Rectal smooth muscle tissue (tissue), 1 donor: ENCODE results near the gene ITSN1.

Experiments
- H3K27ac ChIP-seq: one replicate; pipeline ENCODE4 v1.7.0; 2013; ENCODE audit warnings: low read depth, low read length, inconsistent platforms
- H3K27me3 ChIP-seq: one replicate; pipeline ENCODE4 v1.7.0; 2013; ENCODE audit warnings: low read length; ENCODE audit not compliant: control insufficient read depth, insufficient read depth
- H3K36me3 ChIP-seq: one replicate; pipeline ENCODE4 v1.7.0; 2013; ENCODE audit warnings: low read length; ENCODE audit not compliant: control insufficient read depth, insufficient read depth
- H3K4me1 ChIP-seq: one replicate; pipeline ENCODE4 v1.7.0; 2013; ENCODE audit warnings: low read length; ENCODE audit not compliant: control insufficient read depth, insufficient read depth
- H3K4me3 ChIP-seq: one replicate; pipeline ENCODE4 v1.7.0; 2013; ENCODE audit warnings: low read length
- H3K9ac ChIP-seq: one replicate; pipeline ENCODE4 v1.7.0; 2013; ENCODE audit warnings: low read length

Gene ITSN1

DNA sequence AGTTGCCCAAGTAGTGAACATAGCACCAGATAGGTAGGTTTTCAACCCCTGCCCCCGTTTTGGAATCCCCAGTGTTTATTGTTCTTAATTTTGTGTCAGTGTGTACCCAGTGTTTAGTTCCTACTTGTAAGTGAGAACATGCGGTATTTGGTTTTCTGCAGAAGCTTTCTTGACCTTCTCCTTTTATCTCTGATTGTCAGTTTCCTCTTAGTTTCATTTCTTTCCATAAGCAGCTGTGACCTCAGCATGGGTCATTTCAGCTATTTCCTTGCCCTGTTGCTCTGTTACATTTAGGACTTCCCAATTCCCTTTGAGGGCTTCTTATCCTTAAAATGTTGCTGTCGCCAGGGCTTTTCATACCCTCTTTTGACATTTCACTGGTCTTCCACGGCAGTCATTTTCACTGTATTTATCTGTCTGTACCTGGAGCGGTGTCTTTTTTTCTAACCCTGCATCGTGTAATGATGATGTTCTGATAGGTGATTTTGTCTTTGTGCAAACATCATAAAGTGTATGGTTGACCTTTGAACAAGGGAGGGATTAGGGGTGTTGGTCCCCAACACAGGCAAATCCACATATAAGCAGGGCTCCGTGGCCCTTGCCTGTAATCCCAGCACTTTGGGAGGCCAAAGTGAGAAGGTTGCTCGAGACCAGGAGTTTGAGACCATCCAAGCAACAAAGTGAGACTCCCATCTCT, 15.0 kb downstream of the ITSN1 start:
- Histone ChIP-seq H3K27me3 (no peaks in the 10 kb centered on the region), H3K36me3 (no peaks in the 10 kb centered on the region), H3K27ac (no peak overlapping the region), H3K4me3 (peak overlapping the region; percentile 35), H3K9ac (no peak overlapping the region), H3K4me1 (no peaks in the 10 kb centered on the region)

DNA sequence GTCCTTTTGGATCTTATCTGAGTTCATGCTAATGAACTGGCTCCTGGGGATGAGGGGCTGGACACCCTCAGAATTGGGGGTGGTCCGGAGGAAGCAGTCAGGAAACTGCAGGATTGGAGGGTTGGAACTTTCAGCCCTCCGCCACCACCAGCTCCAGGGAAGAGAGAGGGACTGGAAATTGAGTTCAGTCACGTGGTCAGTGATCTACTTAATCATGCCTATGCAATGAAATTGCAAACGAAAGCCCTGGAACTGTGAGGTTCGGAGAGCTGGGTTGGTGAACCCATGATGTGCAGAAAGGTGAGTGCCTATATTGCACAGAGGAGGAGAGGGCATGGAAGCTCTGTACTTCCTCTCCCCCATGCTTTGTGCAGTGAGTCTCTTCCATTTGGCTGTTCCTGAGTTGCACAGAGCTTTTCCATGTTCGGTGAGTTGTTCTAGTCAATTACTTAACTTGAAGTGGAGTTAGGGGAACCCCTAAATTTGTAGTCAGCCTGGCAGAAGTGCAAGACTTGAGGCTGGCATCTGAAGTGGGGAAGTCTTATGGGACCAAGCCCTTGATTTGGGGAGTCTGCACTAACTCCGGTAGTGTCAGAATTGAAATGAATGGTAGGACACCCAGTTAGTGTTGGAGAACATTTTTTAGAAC, 16.7 kb downstream of the ITSN1 start:
- Histone ChIP-seq H3K36me3 (no peaks in the 10 kb centered on the region), H3K4me3 (no peak overlapping the region), H3K27me3 (no peaks in the 10 kb centered on the region), H3K9ac (no peak overlapping the region), H3K4me1 (no peaks in the 10 kb centered on the region), H3K27ac (no peak overlapping the region)

DNA sequence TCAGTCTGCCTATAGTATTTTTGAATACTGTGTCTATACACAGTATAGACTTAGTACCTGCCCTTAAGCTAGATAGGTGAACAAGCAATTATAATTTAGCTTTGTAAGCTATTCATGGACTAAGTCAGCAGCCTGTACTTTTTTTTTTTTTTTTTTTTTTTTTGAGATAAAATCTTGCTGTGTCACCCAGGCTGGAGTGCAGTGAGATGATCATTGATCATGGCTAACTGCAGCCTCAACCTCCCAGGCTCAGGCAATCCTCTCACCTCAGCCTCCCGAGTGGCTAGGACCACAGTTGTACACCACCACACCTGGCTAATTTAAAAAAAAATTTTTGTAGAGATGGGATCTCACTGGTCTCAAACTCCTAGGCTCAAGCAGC, 17.3 kb downstream of the ITSN1 start:
- no peaks in the 10 kb centered on the region for H3K4me1 ChIP-seq
- no peak overlapping the region for H3K9ac ChIP-seq
- H3K4me3 ChIP-seq = no peak overlapping the region
- H3K36me3 ChIP-seq = no peaks in the 10 kb centered on the region
- no peak overlapping the region for H3K27ac ChIP-seq
- no peaks in the 10 kb centered on the region for H3K27me3 ChIP-seq

DNA sequence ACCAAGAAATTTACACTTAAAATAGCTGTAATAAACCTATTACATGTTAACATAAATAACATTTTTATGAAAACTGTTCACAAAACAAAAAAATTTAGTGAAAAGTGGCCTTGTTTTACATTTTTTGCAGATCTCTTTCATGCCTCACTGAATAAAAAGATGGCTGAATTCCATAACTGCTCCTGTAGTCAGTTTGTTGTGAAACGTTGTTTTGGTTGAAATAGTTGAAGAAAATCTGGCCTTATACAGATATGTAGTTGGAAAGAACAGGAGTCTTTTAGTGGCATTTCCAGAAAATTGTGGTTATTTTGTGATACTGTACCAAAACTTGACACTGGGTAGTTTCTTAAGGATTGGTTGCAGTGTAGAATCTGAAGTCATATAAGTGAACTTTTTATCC, 18.1 kb downstream of the ITSN1 start:
- Histone ChIP-seq H3K4me3 (no peak overlapping the region), H3K27me3 (no peaks in the 10 kb centered on the region), H3K4me1 (no peaks in the 10 kb centered on the region), H3K36me3 (no peaks in the 10 kb centered on the region), H3K9ac (no peak overlapping the region), H3K27ac (no peak overlapping the region)

DNA sequence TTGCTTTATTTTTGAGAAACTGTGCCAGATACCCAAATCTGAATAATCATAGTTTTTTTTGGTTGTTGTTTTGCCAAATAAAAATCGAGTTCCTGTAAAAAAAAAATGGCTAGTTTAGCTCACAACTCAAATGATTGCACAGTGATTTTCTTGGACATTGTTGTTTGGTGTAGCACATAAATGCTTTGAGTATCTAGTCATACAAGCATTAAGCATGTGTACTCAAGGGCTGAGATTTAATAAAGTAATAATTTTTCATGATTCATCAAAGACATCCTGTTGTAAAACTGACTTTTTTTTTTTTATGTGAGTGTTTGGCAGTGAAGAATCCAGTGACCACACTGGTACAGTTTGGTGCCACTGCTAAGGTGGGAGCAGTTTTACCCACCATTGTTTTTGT, 18.8 kb downstream of the ITSN1 start:
- H3K36me3 ChIP-seq = no peaks in the 10 kb centered on the region
- no peak overlapping the region for H3K9ac ChIP-seq
- H3K4me1 ChIP-seq = no peaks in the 10 kb centered on the region
- no peak overlapping the region for H3K4me3 ChIP-seq
- no peak overlapping the region for H3K27ac ChIP-seq
- no peaks in the 10 kb centered on the region for H3K27me3 ChIP-seq

DNA sequence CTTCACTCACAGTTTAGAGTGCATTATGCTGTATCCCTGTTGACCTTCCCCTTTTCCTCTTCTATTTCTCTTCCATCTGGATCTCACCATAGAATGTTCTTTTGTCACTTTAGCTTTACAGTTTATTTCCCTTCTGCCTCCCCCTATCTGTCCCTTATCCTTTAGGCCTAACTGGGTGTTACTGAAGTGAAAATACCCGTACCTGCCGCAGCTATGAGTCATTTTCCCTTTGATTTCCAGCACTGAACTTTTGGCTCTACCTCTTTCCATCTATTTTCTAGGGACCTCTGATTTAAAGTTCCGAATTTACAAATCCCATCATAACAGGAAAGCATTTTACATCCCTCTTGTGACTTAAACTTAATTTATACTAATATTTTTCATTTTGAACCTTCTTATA, 19.7 kb downstream of the ITSN1 start:
- no peaks in the 10 kb centered on the region for H3K4me1 ChIP-seq
- H3K4me3 ChIP-seq = no peak overlapping the region
- no peak overlapping the region for H3K9ac ChIP-seq
- no peak overlapping the region for H3K27ac ChIP-seq
- no peaks in the 10 kb centered on the region for H3K27me3 ChIP-seq
- no peaks in the 10 kb centered on the region for H3K36me3 ChIP-seq

DNA sequence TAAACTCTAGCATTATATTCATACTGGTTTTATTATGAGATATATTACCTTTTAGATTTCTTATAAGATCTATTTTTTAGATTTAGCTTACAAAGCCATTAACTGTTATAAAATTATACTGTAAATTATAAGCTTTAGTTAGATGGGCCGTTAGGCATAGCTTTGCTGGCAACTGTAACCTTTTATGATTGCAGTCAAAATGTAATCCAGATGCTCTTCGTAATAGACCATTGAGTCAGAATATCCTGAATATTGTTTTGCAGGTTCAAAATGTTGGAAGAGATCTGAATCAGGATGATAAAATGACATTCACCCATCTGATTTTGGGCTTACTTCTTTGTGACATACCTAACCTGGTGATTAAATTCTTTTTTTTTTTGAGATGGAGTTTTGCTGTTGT, 20.9 kb downstream of the ITSN1 start:
- H3K4me1 ChIP-seq = no peaks in the 10 kb centered on the region
- no peaks in the 10 kb centered on the region for H3K27me3 ChIP-seq
- H3K9ac ChIP-seq = no peak overlapping the region
- H3K27ac ChIP-seq = no peak overlapping the region
- H3K36me3 ChIP-seq = no peaks in the 10 kb centered on the region
- H3K4me3 ChIP-seq = no peak overlapping the region

DNA sequence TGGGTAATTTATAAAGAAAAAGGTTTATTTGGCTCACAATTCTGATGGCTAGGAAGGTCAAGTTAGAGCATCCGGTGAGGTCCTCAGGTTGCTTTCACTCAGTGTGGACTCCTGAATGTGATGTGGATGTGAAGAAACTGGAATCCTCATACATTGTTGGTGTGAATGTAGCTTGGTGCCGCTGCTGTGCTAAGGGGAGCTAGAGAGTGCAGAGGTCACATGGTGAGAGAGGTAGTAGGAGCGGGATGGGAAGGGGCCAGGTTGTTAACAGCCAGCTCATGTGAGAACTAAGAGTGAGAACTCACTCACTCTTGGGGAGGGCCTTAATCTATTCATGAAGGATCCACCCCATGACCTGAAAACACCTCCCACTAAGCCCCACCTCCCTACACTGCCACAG, 21.8 kb downstream of the ITSN1 start:
- H3K4me3 ChIP-seq = no peak overlapping the region
- H3K4me1 ChIP-seq = no peaks in the 10 kb centered on the region
- no peak overlapping the region for H3K27ac ChIP-seq
- H3K27me3 ChIP-seq = no peaks in the 10 kb centered on the region
- H3K36me3 ChIP-seq = no peaks in the 10 kb centered on the region
- no peak overlapping the region for H3K9ac ChIP-seq

DNA sequence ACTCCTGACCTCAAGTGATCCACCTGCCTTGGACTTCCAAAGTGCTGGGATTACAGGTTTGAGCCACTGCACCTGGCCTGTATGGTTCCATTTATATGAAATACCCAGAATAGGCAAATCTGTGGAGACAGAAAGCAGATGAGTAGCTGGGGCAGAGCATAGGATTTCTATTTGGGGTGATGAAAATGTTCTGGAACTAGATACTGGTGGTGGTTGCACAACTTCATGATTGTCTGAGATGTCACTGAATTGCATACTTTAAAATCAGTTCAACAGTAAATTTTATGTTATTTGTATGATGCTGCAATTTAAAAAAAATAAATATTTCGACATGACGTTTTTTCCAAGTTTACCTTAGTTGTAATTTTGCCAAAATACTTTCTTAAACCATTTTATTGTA, 23.9 kb downstream of the ITSN1 start:
- no peak overlapping the region for H3K4me3 ChIP-seq
- H3K4me1 ChIP-seq = no peaks in the 10 kb centered on the region
- no peak overlapping the region for H3K27ac ChIP-seq
- no peak overlapping the region for H3K9ac ChIP-seq
- no peaks in the 10 kb centered on the region for H3K27me3 ChIP-seq
- H3K36me3 ChIP-seq = no peaks in the 10 kb centered on the region

DNA sequence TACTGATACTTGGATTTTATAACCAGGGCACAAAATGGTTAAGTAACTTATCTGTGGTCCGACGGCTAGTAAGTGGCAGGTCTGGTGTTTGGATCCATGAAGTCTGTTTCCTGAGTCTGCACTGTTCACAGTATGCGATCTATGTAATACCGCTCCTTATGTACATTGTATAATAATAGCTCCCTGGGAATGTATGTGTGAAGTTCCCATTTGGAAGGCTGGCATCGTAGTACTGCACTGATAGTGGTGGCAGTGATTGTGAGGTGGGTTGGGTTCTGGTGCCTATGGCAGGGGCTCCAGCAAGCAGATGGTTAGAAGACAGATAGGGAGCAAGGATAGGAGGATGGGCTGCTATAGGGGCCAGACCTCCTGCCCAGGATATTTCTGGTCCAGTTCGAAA, 25.3 kb downstream of the ITSN1 start:
- H3K4me1 ChIP-seq = no peaks in the 10 kb centered on the region
- H3K4me3 ChIP-seq = no peak overlapping the region
- no peaks in the 10 kb centered on the region for H3K27me3 ChIP-seq
- no peaks in the 10 kb centered on the region for H3K36me3 ChIP-seq
- no peak overlapping the region for H3K9ac ChIP-seq
- no peak overlapping the region for H3K27ac ChIP-seq

DNA sequence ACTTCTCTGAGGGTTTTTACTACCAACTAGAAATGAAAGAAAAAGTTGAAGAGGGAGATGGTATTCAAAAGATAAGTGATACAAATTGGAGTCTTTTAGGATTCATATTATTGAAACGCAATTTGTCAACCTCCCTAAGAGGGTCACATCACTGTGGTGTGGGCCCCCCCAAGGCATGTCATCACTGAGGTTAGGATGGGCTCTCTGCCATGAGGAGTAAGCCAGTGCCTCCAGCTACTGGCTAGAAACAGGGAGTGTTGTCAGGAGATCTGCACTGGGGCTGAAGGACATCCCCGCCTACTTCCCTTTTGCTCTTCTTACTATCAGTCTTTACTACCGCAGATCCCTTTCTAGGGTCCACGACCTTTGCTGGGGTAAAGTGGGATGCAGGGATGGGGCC, 25.9 kb downstream of the ITSN1 start:
- Histone ChIP-seq H3K4me3 (no peak overlapping the region), H3K4me1 (no peaks in the 10 kb centered on the region), H3K9ac (no peak overlapping the region), H3K27ac (no peak overlapping the region), H3K27me3 (no peaks in the 10 kb centered on the region), H3K36me3 (no peaks in the 10 kb centered on the region)

DNA sequence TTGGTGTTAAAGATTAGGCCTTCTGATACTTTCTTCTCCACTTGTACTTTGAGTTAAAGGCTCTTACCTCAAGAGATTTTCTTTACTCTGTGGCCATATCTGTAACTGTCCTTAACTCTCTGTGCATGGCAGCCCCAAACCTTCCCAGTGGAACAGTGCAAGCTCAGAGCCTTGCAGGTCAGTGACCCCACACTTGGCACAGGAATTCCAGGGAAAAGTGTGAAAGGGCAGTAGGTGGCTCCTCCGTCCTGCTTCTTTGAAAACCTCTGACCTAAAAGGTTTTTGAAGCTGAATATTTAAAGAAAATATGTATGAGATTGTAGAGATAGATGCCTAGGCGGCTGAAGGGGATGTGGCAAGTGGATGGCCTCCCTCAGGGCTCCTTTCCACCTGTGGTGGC, 26.3 kb downstream of the ITSN1 start:
- Histone ChIP-seq H3K4me1 (no peaks in the 10 kb centered on the region), H3K9ac (no peak overlapping the region), H3K27ac (no peak overlapping the region), H3K4me3 (no peak overlapping the region), H3K27me3 (no peaks in the 10 kb centered on the region), H3K36me3 (no peaks in the 10 kb centered on the region)
